Measurements from ENCODE around the gene GUK1.

- TF ChIP-seq SUZ12 (IDR thresholded peaks at IDR 0.05; ENCODE audit: extremely low read depth, insufficient read depth, insufficient read length), result no peak
- no peak for TF ChIP-seq YY1 (IDR thresholded peaks at IDR 0.05; ENCODE audit: insufficient read depth, insufficient read length)
- TF ChIP-seq ZNF274 (IDR thresholded peaks at IDR 0.05; ENCODE audit: low read depth, low read length), result no peak
Measured at GRCh38 chr1:228109962-228110488, 30.1 kb upstream of the GUK1 start.
